SK-N-DZ (cell line): ENCODE measurements around the gene DTX3.
"Not testable (repeated sequence)": the region's sequence is repeated elsewhere in the genome, so short reads cannot be mapped to it uniquely, and the experiment has no call there.

Experiments used
- DNase-seq: peaks from one replicate; pipeline ENCODE4 v3.0.0-alpha.2; 2015; ENCODE audit warnings: low spot score

Gene DTX3

DNA sequence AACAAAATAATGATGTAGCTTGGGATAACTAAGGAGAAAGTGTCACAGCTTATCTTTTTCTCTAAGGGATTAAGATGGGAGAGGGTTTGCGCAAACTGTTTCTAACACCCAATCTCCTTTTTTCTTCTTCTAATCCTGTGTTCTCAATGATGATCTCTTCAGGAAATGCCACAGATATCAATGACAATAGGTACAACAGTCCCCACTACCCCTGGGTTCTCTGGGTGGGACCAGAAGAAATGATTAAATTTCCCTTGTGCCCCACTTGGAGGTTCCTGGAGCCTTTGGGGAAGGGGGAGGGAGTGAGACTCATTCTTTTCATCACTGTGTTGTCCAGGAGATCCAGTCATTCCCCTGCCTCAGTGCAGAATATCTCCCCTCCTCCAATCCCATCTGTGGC lies 22.2 kb upstream of the DTX3 start:
- DNase-seq = no peak

DNA sequence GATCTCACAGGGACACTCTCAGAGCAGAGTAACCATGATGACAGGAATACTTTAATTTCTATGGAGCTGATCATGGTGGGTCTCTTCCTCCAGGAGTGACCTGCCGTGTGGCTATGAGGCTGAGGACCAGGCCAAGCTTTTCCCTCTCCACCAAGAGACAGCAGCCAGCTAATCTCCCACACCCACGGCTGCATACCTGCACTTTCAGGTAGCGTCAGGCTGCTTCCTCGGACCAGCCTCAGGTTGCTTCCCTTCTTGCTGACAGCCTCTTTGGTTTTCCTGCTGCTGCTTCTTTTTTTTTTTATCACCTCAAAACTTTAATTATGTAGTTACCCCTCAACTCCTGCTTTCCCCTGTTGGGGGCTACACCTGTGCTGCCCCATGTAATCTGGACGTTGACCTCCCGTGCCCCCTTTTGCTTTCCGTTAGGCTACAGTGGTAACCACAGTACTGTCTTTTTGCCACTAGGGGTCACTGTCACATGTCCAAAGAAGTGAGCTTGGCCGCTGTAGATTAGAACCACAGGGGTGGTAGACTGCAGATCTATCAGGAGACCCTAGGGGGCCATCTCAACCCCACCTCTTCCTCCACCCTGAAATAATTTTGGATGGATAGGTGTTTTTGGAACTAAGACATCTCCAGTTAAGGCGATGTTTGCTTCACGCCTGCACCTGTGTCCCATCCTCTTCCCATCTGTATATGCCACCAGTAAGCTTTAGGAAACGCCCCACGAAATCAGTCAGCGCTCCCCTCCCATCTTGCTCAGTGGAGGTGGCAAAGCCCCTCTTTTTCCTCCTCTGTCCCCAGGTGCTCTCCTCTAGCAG lies 21.4 kb upstream of the DTX3 start:
- peak; percentile 87 for DNase-seq

- no peak for DNase-seq
These were observed 20.6 kb upstream of the DTX3 start for GRCh38 chr12:57584050-57584449.

DNA sequence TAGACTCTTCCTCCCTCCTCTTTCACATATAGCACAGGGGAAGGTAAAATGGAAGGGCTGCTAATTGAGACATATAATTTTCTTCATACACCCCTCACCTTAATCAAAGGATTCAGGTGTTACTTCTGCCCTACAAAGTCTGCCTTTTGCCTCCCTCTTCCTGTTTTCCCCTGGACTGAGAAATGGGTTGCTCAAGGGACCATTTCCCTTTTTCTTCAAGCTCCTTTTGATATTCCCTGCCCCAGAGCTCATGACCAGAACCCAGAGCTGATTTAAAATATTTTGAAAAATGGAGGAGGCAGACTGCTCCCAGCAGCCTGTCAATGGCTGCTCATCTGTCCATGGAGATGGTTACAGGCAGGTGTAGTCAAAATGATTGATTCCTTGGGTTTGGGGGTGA lies 19.9 kb upstream of the DTX3 start:
- DNase-seq = no peak

DNA sequence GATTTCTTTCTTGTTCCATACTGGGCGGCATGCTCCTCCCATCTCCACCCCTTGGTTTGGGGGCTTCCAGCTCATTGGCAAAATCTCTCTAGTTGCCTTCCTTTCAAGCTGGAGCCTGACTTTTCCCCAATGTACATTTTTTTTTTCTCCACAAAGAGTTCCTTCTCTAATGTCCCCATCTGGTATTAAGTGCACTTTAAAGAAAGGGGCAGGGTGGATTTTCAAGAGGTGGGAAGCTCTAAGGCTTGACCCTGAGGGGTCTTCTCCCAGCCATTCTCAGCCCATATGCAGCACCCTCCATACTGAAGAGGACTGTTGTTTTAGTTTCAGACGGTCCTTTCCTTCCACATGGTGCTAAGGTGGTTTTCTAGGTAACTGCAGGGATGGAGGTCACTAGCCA lies 19.5 kb upstream of the DTX3 start:
- DNase-seq = no peak

DNA sequence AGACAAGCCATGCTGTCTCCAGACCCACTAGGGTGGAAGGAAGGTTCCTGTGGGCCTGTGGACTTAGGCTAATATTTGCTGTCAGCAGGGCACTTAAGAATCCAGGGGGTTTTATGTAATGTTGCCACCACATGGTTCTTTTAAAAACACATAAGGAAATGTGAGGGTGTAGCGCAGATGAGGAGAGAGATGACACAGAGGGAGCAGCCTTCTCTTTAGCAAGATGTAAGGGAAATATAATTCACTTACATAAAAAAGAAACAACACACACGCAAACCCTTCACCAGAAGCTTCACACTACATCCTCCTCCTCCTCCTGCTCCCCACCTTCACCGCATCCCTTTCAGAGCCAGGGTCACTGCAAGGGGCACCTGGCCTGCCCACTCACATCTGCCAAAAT lies 18.5 kb upstream of the DTX3 start:
- DNase-seq = no peak

DNA sequence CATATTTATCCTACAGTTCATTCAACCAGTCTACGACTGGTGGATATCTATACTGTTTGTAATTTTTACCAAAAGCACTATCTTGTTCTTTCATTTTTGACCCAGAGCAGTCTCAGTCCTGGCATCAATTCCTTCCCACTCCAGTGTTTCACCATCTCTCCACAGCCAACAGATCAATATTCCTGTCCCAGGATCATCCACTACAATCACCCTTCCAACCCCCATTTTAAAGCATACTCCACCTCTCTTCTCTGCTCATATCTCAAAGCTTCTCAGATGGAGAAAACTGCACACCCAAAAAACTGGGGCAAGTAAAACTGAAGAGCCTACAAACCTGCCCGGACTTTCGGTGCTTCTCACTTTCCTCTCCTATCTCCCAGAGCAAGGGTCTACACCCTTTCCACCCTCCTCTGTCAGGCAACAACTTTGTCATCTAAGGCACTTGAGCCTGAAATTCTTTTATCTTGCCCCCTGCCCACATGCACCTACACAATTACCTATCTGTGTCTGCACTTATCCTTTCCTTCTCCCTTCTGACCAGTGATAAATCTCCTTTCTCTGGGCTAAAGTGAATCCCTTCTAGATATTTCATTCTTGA lies 17.7 kb upstream of the DTX3 start:
- no peak for DNase-seq

DNA sequence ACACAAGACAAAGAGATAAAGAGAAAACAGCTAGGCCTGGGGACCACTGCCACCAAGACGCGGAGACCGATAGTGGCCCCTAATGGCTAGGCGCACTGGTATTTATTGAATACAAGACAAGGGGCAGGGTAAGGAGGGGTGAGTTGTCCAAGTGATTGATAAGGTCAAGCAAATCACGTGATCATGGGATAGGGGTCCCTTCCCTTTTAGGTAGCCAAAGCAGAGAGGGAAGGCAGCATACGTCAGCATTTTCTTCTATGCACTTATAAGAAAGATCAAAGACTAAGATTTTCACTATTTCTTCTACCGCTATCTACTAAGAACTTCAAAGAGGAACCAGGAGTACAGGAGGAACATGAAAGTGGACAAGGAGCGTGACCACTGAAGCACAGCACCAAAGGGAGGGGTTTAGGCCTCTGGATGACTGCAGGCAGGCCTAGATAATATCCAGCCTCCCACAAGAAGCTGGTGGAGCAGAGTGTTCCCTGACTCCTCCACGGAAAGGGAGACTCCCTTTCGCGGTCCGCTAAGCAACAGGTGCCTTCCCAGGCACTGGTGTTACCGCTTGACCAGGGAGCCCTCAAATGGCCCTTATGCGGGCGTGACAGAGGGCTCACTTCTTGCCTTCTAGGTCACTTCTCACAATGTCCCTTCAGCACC lies 15.5 kb upstream of the DTX3 start:
- DNase-seq = not testable (repeated sequence)

GRCh38 chr12:57590479-57590863 lies 14.2 kb upstream of the DTX3 start:
- no peak for DNase-seq

DNA sequence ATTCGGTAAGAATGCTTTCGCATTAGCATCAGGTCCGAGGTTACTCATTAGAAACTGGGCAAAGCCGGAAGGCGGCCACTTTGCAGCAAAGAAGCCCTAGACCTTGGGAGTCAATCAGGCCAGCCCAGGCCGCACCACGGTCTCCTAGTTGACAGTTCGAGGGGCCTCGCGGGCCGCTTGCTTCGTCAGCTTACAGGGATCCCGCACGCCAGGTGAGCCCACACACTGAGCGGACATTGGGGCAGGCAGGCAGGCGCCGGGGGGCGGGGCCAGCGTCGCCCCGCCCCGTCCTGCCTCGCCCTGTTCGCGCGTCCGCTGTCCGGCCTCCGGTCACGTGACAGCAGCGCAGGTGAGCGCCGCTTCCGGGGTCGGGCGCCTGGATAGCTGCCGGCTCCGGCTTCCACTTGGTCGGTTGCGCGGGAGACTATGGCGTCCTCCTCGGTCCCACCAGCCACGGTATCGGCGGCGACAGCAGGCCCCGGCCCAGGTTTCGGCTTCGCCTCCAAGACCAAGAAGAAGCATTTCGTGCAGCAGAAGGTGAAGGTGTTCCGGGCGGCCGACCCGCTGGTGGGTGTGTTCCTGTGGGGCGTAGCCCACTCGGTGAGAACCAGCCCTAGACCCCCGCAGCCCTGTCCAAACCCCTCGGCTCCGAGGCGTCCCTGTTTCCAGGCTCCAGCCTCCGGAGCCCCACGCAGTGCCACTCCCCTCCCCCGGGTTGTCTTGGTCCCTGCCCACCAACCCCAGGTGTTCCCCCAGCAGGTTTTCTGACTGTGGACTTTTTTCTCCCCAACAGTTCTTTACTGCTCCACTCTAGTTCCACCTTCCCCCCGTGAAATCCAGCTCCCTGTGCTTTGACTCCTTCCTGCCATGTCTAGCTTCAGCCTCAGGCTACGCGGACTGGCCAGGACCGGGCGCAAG lies 13.5 kb upstream of the DTX3 start, which contains the start of gene PIP4K2C:
Gene PIP4K2C (plus strand): TSS at position 329 of the 918 bp plus-strand sequence. CDS start 98 bp downstream, at position 427.
- DNase-seq = peak; percentile 74

GRCh38 chr12:57591782-57592325 lies 12.8 kb upstream of the DTX3 start:
- DNase-seq = no peak

DNA sequence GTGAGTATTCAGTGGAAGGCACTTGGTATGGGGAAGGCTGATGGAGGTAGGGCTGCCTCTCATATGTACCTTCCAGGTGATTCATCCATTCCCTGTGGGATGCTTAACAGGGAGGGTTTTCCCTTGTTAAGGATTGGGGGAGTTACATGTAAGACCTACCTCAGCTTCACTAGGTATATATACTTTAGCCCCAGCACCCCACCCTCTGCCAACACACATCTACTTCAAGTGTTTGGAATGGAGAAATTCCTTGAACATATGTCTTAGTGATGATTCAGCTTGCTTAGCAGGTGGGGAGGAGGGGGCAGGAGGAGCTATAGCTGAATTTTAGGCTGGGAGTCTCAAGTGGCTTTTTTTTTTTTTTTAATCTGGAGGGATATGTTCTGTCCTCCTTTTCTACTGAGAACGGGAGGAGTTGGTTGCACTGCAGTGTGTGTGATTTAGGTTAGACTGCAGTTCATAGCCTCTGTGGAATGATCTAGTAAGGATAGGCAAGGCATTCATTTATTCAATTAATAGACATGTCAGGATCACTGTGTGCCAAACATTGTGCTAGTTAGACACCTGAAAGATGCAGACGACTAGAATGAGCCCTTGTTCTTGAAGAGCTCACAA lies 12.0 kb upstream of the DTX3 start:
- no peak for DNase-seq

DNA sequence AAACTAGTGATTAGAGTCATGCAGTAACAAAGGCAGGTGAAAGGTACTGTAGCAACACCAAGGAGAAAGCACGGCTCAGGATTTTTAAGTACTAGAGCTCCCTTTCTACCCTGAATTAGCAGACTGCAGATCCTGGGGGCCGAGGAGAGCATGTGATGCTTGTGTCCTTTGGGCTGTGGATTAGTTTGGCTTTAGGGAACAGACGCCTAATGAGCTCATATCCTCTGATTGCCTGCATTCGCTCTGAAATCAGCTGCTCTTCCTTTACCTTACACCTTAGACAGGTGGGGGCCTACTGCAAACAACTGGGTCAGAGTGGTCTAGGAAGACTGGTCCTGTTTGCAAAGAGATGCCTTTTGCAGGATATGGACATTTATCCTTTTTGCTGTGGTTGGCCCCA lies 11.4 kb upstream of the DTX3 start:
- DNase-seq = no peak

- no peak for DNase-seq
These were observed 4.2 kb upstream of the DTX3 start for GRCh38 chr12:57600395-57600794.

DNA sequence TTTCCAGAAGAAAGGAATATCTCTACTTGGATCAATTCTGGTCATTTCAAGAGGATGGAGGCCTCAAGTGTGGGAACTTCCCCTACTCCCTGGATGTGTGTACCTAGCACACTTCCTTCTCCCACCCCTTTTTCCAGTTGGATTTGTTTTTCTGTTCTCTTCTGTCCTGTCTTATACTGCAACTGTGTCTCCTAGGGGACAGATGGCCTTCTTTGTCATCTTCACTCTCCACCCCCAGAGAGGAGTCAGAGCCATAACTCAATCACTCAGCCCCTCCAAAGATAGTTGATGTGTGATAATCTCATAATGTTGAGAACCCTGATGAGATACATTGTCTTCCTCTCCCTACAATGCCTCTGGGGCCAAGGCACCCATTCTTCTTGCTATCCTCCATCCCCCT lies 2.1 kb upstream of the DTX3 start:
- DNase-seq = no peak

GRCh38 chr12:57603324-57603723 lies 1.3 kb upstream of the DTX3 start:
- DNase-seq = no peak

- no peak for DNase-seq
These were observed 690 bp upstream of the DTX3 start for GRCh38 chr12:57603815-57604453.

GRCh38 chr12:57604992-57605810 lies 577 bp downstream of the DTX3 start:
- DNase-seq = no peak

DNA sequence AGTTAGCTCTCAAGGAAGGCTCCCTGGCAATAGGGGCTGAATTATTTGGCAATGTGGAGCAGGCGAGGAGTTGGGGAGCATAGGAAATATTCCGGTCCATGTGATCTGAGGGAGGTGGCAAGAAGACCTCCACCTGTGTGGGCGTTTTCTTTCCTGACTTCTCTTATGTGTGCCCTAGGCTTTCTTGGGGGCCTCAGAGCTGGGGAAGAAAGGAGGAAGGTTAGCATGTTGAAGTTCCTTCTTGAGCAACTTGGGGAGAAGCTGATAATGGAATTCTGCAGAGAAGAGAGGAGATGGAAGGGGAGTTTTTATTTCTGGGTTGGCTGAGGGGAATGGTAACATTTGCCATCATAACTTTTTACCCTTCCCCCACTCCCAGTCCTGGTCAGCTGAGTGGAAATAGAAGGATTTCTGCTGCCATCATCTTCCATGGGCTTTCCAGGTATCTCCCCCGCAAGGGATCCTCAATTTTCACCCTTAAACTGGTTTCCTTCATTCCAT lies 1.2 kb downstream of the DTX3 start:
- DNase-seq = no peak
